ENCODE data around the gene SLC35D1.

SLC35D1 gene

GRCh38 chr1:67018574-67018973 is 35.4 kb downstream of the SLC35D1 start:
- no peak overlapping the region for H2AFZ ChIP-seq (ENCODE audit: low read depth, low read length)
- no peaks in the 10 kb centered on the region for H3K9me3 ChIP-seq (ENCODE audit: insufficient read depth, low read length)
- no peaks in the 10 kb centered on the region for H3K4me1 ChIP-seq (ENCODE audit: low read length)
- H4K20me1 ChIP-seq (ENCODE audit: insufficient read depth, low read length): no peaks in the 10 kb centered on the region
- no peak for TF ChIP-seq CTCF (IDR thresholded peaks at IDR 0.05; ENCODE audit: low read depth, low read length)
- TF ChIP-seq EZH2phosphoT487 (IDR thresholded peaks at IDR 0.05; ENCODE audit: low read depth): no peak
- no peaks in the 10 kb centered on the region for H3K36me3 ChIP-seq (replicated peaks; ENCODE audit: low read depth, low read length)
- no peak overlapping the region for H3K4me3 ChIP-seq (ENCODE audit: low read length)
- no peak overlapping the region for H3K4me2 ChIP-seq (ENCODE audit: low read length)
- H3K9ac ChIP-seq (ENCODE audit: low read length): no peak overlapping the region
- H3K27me3 ChIP-seq (ENCODE audit: low read depth, low read length): no peaks in the 10 kb centered on the region
- H3K79me2 ChIP-seq (ENCODE audit: low read length): no peaks in the 10 kb centered on the region
- H3K27ac ChIP-seq (ENCODE audit: low read length): no peak overlapping the region

- Histone ChIP-seq H2AFZ (ENCODE audit: low read depth, low read length) (no peak overlapping the region), H3K4me3 (ENCODE audit: low read length) (no peak overlapping the region), H3K27me3 (ENCODE audit: low read depth, low read length) (no peaks in the 10 kb centered on the region), H3K4me2 (ENCODE audit: low read length) (no peak overlapping the region), H3K9me3 (ENCODE audit: insufficient read depth, low read length) (no peaks in the 10 kb centered on the region), H3K36me3 (replicated peaks; ENCODE audit: low read depth, low read length) (no peaks in the 10 kb centered on the region), H3K9ac (ENCODE audit: low read length) (no peak overlapping the region), H3K27ac (ENCODE audit: low read length) (no peak overlapping the region), H3K79me2 (ENCODE audit: low read length) (no peaks in the 10 kb centered on the region), H4K20me1 (ENCODE audit: insufficient read depth, low read length) (no peaks in the 10 kb centered on the region), H3K4me1 (ENCODE audit: low read length) (no peaks in the 10 kb centered on the region)
- TF ChIP-seq EZH2phosphoT487 (IDR thresholded peaks at IDR 0.05; ENCODE audit: low read depth): no peak
- no peak for TF ChIP-seq CTCF (IDR thresholded peaks at IDR 0.05; ENCODE audit: low read depth, low read length)
Observed at GRCh38 chr1:67013573-67013972, 40.4 kb downstream of the SLC35D1 start.

GRCh38 chr1:67009792-67010191 is 44.2 kb downstream of the SLC35D1 start:
- no peak overlapping the region for H3K9ac ChIP-seq (ENCODE audit: low read length)
- H2AFZ ChIP-seq (ENCODE audit: low read depth, low read length): no peak overlapping the region
- H3K79me2 ChIP-seq (ENCODE audit: low read length): no peaks in the 10 kb centered on the region
- no peaks in the 10 kb centered on the region for H4K20me1 ChIP-seq (ENCODE audit: insufficient read depth, low read length)
- no peak for TF ChIP-seq EZH2phosphoT487 (IDR thresholded peaks at IDR 0.05; ENCODE audit: low read depth)
- no peak for TF ChIP-seq CTCF (IDR thresholded peaks at IDR 0.05; ENCODE audit: low read depth, low read length)
- H3K4me1 ChIP-seq (ENCODE audit: low read length): no peaks in the 10 kb centered on the region
- no peak overlapping the region for H3K4me3 ChIP-seq (ENCODE audit: low read length)
- H3K4me2 ChIP-seq (ENCODE audit: low read length): no peak overlapping the region
- no peaks in the 10 kb centered on the region for H3K36me3 ChIP-seq (replicated peaks; ENCODE audit: low read depth, low read length)
- H3K27me3 ChIP-seq (ENCODE audit: low read depth, low read length): no peaks in the 10 kb centered on the region
- no peaks in the 10 kb centered on the region for H3K9me3 ChIP-seq (ENCODE audit: insufficient read depth, low read length)
- no peak overlapping the region for H3K27ac ChIP-seq (ENCODE audit: low read length)

- TF ChIP-seq EZH2phosphoT487 (IDR thresholded peaks at IDR 0.05; ENCODE audit: low read depth) (no peak), CTCF (IDR thresholded peaks at IDR 0.05; ENCODE audit: low read depth, low read length) (no peak)
- Histone ChIP-seq H2AFZ (ENCODE audit: low read depth, low read length) (no peak overlapping the region), H3K4me1 (ENCODE audit: low read length) (no peaks in the 10 kb centered on the region), H3K27ac (ENCODE audit: low read length) (no peak overlapping the region), H4K20me1 (ENCODE audit: insufficient read depth, low read length) (no peaks in the 10 kb centered on the region), H3K9ac (ENCODE audit: low read length) (no peak overlapping the region), H3K4me3 (ENCODE audit: low read length) (no peak overlapping the region), H3K27me3 (ENCODE audit: low read depth, low read length) (no peaks in the 10 kb centered on the region), H3K4me2 (ENCODE audit: low read length) (no peak overlapping the region), H3K36me3 (replicated peaks; ENCODE audit: low read depth, low read length) (no peaks in the 10 kb centered on the region), H3K9me3 (ENCODE audit: insufficient read depth, low read length) (no peaks in the 10 kb centered on the region), H3K79me2 (ENCODE audit: low read length) (no peaks in the 10 kb centered on the region)
Observed at GRCh38 chr1:67005068-67005467, 48.9 kb downstream of the SLC35D1 start.

Data from OCI-LY3 (cell line).